Stimulated activated CD4-positive, alpha-beta T cell treated with anti-CD3 and anti-CD28 coated beads, Interleukin-1b, Interleukin-23, amount 100 ng/mL, for 1 hour (primary cell): ENCODE data around the gene FRMD8.

ENCODE experiments used
- DNase-seq, 2 donors: peaks; one replicate each; pipeline ENCODE4 v3.0.0-alpha.2; 2020; ENCODE audit warnings: low read depth in 2 of 2

FRMD8 gene, protein sequence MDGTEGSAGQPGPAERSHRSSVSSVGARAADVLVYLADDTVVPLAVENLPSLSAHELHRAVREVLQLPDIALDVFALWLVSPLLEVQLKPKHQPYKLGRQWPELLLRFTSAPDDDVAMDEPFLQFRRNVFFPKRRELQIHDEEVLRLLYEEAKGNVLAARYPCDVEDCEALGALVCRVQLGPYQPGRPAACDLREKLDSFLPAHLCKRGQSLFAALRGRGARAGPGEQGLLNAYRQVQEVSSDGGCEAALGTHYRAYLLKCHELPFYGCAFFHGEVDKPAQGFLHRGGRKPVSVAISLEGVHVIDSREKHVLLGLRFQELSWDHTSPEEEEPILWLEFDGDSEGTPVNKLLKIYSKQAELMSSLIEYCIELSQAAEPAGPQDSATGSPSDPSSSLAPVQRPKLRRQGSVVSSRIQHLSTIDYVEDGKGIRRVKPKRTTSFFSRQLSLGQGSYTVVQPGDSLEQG

DNA sequence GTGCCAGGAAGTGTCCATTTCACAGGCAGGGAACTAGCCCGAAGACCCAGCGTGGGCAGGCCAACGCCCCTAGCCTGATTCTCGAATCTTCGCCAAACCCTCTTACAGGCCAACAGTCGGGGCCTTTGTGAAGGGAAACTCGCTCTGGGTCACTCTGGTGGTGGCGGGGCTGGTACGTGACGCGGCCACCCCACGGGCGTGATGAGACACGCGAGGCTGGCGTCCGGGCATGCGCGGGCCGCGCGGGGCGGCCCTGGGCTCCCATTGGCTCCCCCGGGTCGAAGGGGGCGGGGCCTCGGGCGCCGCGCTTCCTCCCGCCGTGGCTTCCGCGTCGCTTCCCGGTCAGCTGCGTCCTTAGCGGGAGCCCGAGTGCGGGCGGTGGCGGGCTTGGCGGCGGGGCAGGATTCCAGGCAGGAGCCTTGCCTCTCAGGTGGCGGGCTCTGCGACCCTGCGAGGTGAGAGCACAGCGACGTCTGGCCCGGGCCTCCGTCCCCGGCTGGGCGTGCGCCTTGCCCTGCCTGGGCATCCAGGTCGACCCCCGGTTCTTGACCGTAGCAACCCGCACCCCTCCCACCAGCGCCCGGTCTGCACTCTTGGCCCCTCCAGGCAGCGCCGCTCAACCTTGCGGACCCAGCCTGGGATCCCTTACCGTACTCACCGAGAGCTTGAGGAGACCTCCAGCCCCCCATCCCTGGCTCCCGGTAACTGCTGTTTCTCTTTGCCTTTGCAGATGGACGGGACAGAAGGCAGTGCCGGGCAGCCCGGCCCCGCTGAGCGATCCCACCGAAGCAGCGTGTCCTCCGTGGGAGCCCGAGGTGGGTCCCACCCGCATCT lies at the start of gene FRMD8:
Gene FRMD8, plus strand, starts transcription at position 331 of the 834 bp plus-strand sequence. Its CDS starts 400 bp downstream, at position 731.
- DNase-seq, result peak; percentile 73 to 81

DNA sequence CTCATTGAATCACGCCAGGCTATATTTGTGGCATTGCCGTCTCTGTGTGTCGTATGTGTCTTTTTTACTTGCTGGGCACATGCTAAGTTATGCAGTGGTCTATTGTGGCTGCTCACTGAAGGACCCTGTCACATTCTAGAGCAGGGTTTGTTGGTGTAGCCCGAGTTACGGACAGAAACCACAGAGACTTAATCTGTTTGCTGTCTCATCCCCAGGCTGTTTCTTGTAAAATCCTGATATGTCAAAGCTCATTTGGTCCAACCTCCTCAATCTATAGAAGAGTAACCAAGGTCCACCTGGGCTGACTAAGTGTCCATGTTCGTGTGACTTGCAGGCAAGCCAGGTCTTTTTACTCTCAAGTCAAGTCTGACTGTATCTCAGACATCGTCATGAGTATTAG lies 47.8 kb upstream of the FRMD8 start:
- DNase-seq, result no peak

DNA sequence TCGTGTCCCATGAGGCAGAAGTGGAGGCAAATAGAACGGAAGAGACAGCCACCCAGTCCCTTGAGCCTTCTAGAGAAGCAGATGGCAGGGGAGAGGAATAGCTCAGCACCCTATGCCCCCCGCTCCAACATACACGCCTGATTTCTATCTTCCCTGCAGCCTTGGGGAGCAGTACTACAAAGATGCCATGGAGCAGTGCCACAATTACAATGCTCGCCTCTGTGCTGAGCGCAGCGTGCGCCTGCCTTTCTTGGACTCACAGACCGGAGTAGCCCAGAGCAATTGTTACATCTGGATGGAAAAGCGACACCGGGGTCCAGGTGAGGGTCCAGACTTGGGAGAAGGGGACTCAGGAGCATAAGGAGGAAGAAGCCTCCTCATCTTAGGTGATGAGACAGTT lies 46.2 kb upstream of the FRMD8 start:
- DNase-seq, result no peak

DNA sequence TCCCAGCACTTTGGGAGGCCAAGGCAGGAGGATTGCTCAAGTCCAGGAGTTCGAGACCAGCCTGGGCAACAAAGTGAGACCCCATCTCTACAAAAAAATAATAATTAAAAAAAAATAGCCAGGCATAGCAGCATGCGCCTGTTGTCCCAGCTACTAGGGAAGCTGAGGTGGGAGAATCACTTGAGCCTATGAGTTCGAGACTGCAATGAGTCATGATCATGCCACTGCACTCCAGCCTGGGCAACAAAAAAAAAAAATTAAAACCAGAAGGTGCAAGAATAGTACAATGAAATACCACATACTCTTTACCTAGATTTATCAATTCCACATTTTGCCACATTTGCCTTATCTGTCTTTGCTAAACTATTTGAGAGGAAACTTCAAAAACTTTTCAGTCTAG lies 44.6 kb upstream of the FRMD8 start:
- no peak for DNase-seq

DNA sequence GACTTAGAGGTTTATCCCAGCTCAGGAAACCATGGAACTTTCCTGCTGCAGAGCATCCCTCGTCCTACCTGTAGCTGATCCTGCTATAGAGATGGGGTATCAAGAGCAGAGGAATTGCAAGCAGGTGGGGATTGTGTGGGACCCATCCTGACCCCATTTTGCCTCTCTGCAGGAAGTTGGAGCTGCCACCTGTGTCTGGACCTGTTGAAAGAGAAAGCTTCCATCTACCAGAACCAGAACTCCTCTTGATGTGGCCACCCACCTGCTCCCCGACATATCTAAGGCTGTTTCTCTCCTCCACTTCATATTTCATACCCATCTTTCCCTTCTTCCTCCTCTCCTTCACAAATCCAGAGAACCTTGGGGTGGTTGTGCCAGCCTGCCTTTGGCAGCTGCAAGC lies 34.9 kb upstream of the FRMD8 start:
- DNase-seq, result no peak

DNA sequence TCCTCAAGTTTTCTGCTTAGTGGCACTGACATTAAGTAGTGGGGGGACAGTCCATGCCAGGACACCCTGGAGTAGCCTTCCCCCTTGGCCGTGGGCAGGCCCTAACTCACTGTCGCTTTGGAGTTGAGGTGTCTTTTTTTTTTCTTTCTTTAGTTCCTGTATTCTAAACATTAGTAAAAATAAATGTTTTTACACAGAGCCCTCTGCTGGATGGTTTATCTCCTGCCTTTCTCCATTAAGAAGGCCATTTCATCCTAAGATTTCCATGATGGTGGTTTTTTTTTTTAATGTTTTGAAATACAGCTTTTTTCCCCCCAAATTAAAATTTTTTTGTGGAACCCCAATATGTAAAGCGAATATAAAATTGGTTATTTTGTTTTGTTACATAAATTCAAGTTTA lies 33.7 kb upstream of the FRMD8 start:
- no peak for DNase-seq

DNA sequence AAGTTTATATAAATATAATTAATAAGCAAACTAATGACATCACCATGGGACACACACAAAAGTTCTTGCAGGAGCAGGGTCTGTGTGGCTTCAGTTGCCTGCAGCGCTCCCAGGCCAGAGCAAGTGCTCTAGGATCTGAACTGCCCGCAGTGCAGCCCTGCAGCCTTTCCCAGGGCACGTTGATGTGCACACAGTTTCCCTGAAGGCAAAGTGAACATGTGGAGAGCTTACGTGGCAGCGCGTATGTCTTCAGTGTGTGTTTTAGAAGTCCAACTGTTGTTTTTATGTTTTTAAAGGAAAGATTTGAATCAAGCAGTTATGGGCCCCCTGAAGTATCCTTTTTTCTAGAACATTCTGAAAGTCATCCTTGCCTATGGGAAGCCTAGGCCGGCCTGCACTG lies 33.1 kb upstream of the FRMD8 start:
- no peak for DNase-seq

DNA sequence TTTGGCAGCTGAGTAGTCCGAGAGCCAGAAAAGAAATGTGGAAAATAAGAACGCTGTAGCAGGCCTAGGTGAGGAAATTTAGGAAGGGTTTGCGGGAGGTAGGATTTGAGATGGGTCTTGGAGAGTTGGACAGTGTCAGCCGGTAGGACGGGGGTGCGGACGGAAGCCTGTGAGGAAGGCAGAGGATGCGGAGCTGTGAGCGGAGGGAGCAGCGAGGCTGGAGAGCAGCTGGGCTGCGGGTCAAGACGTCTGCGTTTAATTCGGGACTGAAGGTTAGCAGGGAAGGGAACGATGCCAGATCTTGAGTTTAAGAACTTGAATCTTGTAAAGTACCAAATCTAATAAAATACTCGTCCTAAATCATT lies 32.6 kb upstream of the FRMD8 start:
- no peak for DNase-seq

DNA sequence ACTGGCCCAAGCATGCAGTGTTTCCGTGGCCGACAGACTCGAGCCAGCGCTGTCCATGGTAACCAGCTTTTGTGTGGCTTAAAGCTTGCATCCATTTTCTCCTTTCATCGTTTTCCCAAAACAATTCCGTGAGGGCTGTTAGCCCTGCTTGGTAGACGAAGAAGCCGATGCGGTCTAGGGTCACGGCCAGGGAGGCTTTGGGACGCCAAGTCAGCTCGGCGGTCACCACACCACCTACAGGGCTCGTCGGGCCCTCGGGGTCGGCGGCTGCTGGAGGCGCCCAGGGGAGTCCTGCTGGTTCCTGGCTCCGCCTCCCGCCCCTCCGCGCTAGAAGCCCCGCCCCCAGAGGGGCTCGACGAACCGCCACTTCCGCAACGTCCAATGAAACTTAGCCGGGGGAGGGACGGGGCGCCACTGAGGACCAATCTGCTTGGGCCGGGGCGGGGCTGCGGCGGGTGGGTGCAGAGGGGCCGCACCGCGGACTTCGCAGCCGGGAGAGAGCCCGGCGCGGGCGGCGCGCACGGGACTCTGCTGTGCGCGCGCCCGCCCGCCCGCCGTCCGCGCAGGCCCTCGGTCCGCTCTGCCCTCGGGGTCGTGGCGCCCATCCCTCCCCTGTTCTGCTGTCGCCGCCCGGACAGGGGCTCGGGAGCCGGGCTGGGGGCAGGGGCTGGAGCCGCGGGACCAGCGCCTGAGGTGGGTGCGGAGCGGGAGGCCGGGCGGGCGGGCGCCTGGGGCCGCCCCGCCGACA lies 32.0 kb upstream of the FRMD8 start, which contains the start of gene TIGD3:
Gene TIGD3, plus strand, starts transcription at position 487 of the 748 bp plus-strand sequence. CDS start 1,058 bp downstream, outside the sequence.
- DNase-seq, result peak; percentile 90 to 98

DNA sequence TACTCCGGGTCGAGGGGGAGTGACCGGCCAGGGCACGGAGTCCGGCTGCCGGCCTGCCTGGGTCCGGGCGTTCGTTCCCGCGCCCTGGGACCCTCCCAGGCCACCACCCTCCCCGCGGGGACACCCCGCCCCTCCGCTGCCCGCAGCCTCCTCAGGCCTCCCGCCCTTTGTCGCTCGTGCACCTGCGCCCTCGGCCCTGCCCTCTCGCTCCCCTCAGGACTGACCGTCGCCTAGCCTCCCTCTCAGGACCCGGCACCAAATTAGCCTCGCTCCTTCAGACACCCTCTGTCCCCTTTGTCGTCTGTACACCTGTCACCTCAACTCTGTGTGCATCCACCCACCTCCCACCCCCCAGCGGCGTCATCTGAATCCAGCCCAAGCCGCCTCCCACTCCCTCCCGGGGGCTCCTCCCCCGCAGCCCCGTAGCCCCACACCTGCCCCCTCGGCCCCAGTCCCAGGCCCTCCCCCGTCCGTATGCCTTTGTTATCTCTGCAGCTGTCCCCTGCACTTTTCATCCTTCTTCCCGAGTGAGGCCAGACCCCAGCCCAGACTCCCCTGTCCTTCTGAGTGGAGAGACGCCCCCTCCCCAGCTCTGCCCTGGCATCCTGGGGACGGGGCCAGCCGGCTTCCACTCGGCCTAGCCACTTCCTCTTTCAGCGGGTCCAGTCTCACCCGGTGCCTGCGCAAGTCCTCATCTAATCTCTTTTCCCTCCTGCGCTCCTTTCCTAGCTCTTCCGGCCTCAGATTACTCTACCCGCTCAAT lies 31.2 kb upstream of the FRMD8 start:
- peak; percentile 9 to 34 for DNase-seq

DNA sequence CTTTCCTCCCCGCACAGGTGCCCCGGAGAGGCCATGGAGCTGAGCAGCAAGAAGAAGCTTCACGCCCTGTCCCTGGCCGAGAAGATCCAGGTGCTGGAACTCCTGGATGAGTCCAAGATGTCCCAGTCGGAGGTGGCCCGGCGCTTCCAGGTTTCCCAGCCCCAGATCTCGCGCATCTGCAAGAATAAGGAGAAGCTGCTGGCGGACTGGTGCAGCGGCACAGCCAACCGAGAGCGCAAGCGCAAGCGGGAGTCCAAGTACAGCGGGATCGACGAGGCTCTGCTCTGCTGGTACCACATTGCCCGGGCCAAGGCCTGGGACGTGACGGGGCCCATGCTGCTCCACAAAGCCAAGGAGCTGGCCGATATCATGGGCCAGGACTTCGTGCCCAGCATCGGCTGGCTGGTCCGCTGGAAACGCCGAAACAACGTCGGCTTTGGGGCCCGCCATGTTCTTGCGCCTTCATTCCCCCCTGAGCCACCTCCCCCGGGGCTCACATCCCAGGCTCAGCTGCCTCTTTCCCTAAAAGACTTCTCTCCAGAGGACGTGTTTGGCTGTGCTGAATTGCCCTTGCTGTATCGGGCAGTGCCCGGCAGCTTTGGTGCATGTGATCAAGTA lies 30.6 kb upstream of the FRMD8 start:
- DNase-seq, result no peak

DNA sequence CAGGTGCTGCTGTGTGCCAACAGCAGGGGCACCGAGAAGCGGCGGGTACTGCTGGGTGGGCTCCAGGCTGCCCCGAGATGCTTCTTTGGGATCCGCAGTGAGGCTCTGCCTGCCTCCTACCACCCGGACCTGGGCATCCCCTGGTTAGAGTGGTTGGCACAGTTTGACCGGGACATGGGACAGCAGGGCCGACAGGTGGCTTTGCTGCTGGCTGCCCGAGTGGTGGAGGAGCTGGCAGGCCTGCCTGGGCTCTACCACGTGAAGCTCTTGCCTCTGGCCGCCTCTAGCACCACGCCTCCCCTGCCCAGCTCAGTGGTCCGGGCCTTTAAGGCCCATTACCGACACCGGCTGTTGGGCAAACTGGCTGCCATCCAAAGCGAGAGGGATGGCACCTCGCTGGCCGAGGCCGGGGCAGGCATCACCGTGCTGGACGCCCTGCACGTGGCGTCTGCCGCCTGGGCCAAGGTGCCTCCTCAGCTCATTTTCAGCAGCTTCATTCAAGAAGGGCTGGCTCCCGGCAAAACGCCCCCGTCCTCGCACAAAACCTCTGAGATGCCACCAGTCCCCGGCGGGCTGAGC lies 30.0 kb upstream of the FRMD8 start:
- no peak for DNase-seq

DNA sequence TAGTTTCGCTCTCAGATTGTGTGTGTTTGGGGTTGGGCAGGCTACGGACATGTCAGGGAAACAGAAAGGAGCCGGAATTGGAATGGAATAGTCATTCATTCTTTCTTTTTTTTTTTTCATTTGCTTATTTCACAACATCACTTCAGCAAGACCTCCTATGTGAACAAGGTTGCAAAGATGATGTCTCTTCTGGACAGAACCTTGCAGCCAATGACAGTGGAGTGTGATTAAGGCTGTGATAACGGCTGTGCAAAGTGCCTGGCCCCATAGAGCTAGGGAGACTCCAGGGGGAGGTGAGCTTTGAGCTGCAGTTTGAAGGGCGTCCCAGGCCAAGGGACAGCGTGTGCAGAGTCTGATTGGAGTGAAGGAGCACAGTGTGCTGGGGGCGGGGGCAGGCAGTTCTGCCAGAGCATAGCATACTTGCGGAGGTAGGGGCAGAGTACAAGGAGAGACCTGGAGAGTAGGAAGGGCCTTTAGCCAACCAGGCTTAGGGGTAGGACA lies 28.5 kb upstream of the FRMD8 start:
- no peak for DNase-seq

DNA sequence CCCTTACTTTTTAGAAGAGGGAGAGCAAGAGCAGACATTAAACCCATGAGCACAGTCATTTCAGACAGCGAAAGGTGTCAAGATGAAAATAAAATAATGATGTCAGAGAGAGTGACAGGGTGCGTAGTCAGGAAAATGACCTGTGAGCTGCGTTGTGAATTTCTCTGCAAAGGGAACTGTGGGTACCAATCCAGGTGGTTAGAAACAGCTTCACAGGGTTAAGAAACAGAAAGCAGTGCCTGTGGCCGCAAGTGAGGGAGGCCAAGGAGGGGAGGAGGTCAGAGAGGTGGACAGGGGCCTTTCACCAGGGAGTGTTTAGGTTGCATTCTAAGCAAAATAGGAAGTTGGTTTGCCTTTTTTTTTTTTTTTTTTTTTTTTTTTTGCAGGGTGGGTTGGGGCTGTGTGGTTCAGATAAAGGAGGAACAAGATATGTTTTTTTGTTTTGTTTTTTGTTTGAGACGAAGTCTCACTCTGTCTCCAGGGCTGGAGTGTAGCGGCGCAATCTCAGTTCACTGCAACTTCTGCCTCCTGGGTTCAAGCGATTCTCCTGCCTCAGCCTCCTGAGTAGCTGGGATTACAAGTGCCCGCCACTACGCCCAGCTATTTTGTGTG lies 24.0 kb upstream of the FRMD8 start:
- DNase-seq, result no peak

DNA sequence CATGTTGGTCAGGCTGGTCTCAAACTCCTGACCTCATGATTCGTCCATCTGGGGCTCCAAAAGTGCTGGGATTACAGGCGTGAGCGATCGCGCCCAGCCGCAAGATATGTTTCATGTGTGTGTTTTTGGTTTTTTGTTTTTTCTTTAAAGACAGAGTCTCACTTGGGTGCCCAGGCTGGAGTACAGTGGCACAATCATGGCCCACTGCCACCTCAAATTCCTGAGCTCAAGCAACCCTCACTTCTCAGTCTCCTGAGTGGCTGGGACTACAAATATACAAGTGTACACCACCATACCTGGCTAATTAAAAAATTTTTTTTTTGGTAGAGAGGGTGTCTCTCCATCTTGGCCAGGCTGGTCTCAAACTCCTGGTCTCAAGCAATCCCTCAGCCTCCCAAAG lies 23.5 kb upstream of the FRMD8 start:
- DNase-seq, result no peak

DNA sequence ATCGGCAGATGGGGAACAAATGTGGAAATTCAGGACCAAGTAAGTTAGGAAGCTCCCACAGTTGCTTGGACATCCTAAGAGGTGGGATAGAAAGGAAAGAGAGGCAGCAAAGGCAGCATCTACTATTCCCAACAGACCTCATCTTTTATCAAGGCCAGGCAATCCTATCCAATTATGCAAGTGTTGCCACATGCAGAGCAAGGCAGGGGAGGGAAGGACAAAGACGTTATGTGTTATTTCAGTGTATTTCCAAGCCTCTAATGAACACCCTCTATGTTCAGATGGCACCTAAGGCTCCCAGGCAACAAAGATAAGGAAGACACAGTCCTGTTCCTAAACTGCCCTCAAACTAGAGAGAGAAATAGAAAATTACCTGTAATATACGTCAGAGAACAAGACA lies 22.7 kb upstream of the FRMD8 start:
- DNase-seq, result no peak

DNA sequence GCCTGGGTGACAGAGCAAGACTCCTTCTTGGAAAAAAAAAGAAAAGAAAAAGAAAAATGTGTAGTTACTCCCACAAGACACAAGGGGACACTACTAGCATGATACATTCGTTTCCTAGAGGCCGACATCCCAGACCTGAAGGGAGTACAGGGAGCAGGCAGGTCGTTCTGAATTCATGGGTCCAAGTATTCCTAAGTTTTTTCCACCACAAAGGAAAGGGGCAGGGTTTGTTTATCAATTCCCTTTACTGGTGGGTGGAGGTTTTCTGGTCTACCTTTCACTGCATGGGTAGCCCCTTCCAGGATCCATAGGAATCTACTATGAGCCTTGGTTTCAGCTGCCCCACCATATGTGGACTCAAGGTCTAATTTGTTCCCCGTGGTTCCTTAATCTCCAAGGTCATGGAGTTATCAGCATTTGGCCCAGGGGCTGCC lies 20.1 kb upstream of the FRMD8 start:
- DNase-seq, result no peak

DNA sequence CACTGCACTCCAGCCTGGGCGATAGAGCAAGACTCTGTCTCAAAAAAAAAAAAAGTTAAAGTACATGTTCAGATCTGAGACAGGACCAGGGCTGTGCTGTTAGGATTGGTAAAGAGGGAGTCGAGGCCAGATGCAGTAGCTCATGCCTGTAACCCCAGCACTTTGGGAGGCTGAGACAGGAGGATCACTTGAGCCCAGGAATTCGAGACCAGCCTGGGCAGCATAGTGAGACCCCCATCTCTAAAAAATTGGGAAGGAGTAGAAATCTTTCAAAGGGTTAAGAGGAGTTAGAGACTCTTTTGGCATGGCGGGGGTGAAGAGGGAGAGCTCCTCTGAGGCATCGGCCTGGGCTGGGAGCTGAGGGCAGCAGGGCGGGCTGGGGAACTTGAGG lies 15.8 kb upstream of the FRMD8 start:
- no peak for DNase-seq

DNA sequence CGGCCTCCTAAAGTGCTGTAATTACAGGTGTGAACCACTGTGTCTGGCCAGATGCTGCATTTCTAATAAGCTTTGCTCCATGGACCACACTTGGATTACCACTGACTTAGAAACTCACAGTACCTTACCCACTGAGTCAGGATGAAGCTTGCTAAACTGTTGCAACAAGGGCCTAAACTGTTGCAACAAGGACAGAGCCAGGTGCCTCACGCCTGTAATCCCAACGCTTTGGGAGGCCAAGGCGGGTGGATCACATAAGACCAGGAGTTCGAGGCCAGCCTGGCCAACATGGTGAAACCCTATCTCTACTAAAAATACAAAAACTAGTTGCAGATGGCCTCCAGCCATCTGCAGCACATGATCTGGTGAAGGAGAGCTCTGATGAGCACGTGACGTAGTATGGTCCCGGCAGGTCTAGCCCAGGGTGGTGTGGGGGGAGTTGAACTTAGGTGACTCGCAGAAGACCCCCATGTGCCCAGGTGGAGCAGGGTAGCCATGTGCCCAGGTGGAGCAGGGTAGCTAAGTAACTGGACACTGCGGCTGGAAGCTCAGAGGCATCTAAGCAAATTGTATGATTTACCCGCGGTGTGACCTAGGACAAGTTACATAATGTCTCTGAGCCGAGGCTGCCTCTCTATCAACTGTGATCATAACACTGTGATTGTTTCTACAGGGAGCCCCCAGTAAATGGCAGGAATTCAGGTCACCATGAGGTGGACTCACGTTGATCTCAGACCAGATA lies 12.4 kb upstream of the FRMD8 start:
- DNase-seq, result no peak
